CD4-positive, CD25-positive, alpha-beta regulatory T cell (primary cell): ENCODE results near the gene DAAM2. TPM values are rescaled to one million over a fixed set of nuclear protein-coding genes. Genes with fewer than 3 reads are reported as not detected.

Experiments used
- ATAC-seq, 2 donors: fragments of 150-1000 bp; cut with Tn5 transposase; one replicate each; pipeline ENCODE4 v1.10.0; 2021; ENCODE audit warnings: low read depth in 2 of 2, moderate number of reproducible peaks in 2 of 2, moderate library complexity in 1 of 2
- DNase-seq, 3 donors: peaks; one replicate each; pipeline versions ENCODE4 v3.0.0 to v3.0.0-alpha.2; 2012 to 2022; ENCODE audit warnings: mixed read lengths in 1 of 3
- H3K27ac ChIP-seq: one replicate; pipeline ENCODE4 v1.7.0; 2013; ENCODE audit warnings: mild to moderate bottlenecking, low read length; ENCODE audit not compliant: insufficient read depth, poor library complexity, severe bottlenecking
- H3K27me3 ChIP-seq: one replicate; pipeline ENCODE4 v1.7.0; 2013; ENCODE audit warnings: low read length; ENCODE audit not compliant: control insufficient read depth, insufficient read depth
- H3K36me3 ChIP-seq: one replicate; pipeline ENCODE4 v1.7.0; 2013; ENCODE audit warnings: mild to moderate bottlenecking, low read length, moderate library complexity; ENCODE audit not compliant: control insufficient read depth, insufficient read depth
- H3K4me1 ChIP-seq: 2 replicates; pipeline ENCODE4 v1.7.0; 2013; ENCODE audit warnings: mild to moderate bottlenecking, low read length; ENCODE audit not compliant: insufficient read depth, control insufficient read depth, poor library complexity, severe bottlenecking
- H3K4me3 ChIP-seq: one replicate; pipeline ENCODE4 v1.7.0; 2013; ENCODE audit warnings: low read depth, mild to moderate bottlenecking, low read length, moderate library complexity
- H3K9me3 ChIP-seq, 2 experiments: 1 replicate in 1 of 2; 2 replicates in 1 of 2; pipeline ENCODE4 v1.7.0; 2013; ENCODE audit warnings: low read length in 2 of 2, mild to moderate bottlenecking in 1 of 2, moderate library complexity in 1 of 2; ENCODE audit not compliant: control insufficient read depth in 2 of 2
- H3K27ac Mint-ChIP-seq, 3 donors: one replicate each; pipeline ENCODE4 v1.8.0; 2020 to 2022; ENCODE audit warnings: mild to moderate bottlenecking in 3 of 3, mixed read lengths in 3 of 3, moderate library complexity in 2 of 3
- H3K27me3 Mint-ChIP-seq: one replicate; pipeline ENCODE4 v1.8.0; 2022; ENCODE audit warnings: mild to moderate bottlenecking, mixed read lengths
- H3K36me3 Mint-ChIP-seq: one replicate; pipeline ENCODE4 v1.8.0; 2020; ENCODE audit warnings: mixed read lengths
- H3K4me1 Mint-ChIP-seq, 4 donors: one replicate each; pipeline ENCODE4 v1.8.0; 2020 to 2022; ENCODE audit warnings: mixed read lengths in 4 of 4, mild to moderate bottlenecking in 1 of 4
- H3K4me3 Mint-ChIP-seq, 4 donors: one replicate each; pipeline ENCODE4 v1.8.0; 2020 to 2022; ENCODE audit warnings: mild to moderate bottlenecking in 4 of 4, mixed read lengths in 4 of 4, moderate library complexity in 3 of 4
- H3K9me3 Mint-ChIP-seq, 7 donors: one replicate each; pipeline ENCODE4 v1.8.0; 2020 to 2022; ENCODE audit warnings: mixed read lengths in 7 of 7, mild to moderate bottlenecking in 3 of 7, moderate library complexity in 2 of 7
- polyA plus RNA-seq, 4 donors: library from polyadenylated mRNA; unstranded; fragments of 300-500 nt; fragmentation: Illumina TruSeq; gene quantifications; one replicate each; pipeline ENCODE4 v1.2.3, GENCODE V29; 2021
- total RNA-seq: library from RNA; stranded (reverse); gene quantifications from one replicate; pipeline ENCODE4 v1.2.3, GENCODE V29; 2022

The DAAM2 gene
- total and polyA plus RNA-seq, 5 donors from 2014 or later, result not detected

GRCh38 chr6:39917981-39918380, 125.8 kb downstream of the DAAM2 start:
- Histone ChIP-seq H3K36me3 (no peaks in the 10 kb centered on the region), H3K27me3 (no peaks in the 10 kb centered on the region), H3K27ac (no peak overlapping the region), H3K4me3 (no peak overlapping the region), H3K9me3 (no peaks in the 10 kb centered on the region), H3K4me1 (no peaks in the 10 kb centered on the region)
- Mint-ChIP-seq H3K27me3 (no peaks in the 10 kb centered on the region), H3K27ac (no peak overlapping the region), H3K9me3 (peaks cover 0 to 6% (median 0%) of the 10 kb centered on the region in 7 donors), H3K4me3 (no peak overlapping the region), H3K4me1 (no peaks in the 10 kb centered on the region), H3K36me3 (no peaks in the 10 kb centered on the region)
- no peak for ATAC-seq
- no peak for DNase-seq

GRCh38 chr6:39918831-39919230, 126.7 kb downstream of the DAAM2 start:
- no peaks in the 10 kb centered on the region for H3K4me1 ChIP-seq
- H3K27ac Mint-ChIP-seq, result no peak overlapping the region
- peaks cover 0 to 6% (median 0%) of the 10 kb centered on the region in 7 donors for H3K9me3 Mint-ChIP-seq
- H3K36me3 ChIP-seq, result no peaks in the 10 kb centered on the region
- no peaks in the 10 kb centered on the region for H3K9me3 ChIP-seq
- H3K4me3 Mint-ChIP-seq, result no peak overlapping the region
- H3K4me3 ChIP-seq, result no peak overlapping the region
- ATAC-seq, result no peak
- H3K4me1 Mint-ChIP-seq, result no peaks in the 10 kb centered on the region
- no peaks in the 10 kb centered on the region for H3K36me3 Mint-ChIP-seq
- no peaks in the 10 kb centered on the region for H3K27me3 Mint-ChIP-seq
- no peak for DNase-seq
- H3K27me3 ChIP-seq, result no peaks in the 10 kb centered on the region
- H3K27ac ChIP-seq, result no peak overlapping the region

GRCh38 chr6:39920157-39920556, 128.0 kb downstream of the DAAM2 start:
- no peak for DNase-seq
- H3K27me3 Mint-ChIP-seq, result no peaks in the 10 kb centered on the region
- no peaks in the 10 kb centered on the region for H3K36me3 Mint-ChIP-seq
- H3K36me3 ChIP-seq, result no peaks in the 10 kb centered on the region
- no peak overlapping the region for H3K4me3 ChIP-seq
- no peak overlapping the region for H3K27ac Mint-ChIP-seq
- H3K4me3 Mint-ChIP-seq, result no peak overlapping the region
- no peaks in the 10 kb centered on the region for H3K27me3 ChIP-seq
- H3K9me3 ChIP-seq, result no peaks in the 10 kb centered on the region
- no peaks in the 10 kb centered on the region for H3K4me1 Mint-ChIP-seq
- H3K4me1 ChIP-seq, result no peaks in the 10 kb centered on the region
- H3K27ac ChIP-seq, result no peak overlapping the region
- no peak for ATAC-seq
- peaks cover 0 to 6% (median 0%) of the 10 kb centered on the region in 7 donors for H3K9me3 Mint-ChIP-seq

GRCh38 chr6:39922821-39923220, 130.6 kb downstream of the DAAM2 start:
- H3K4me1 Mint-ChIP-seq, result peaks cover 0 to 4% (median 2%) of the 10 kb centered on the region in 4 donors
- H3K27me3 ChIP-seq, result no peaks in the 10 kb centered on the region
- ATAC-seq, result no peak
- no peak overlapping the region for H3K27ac ChIP-seq
- H3K9me3 ChIP-seq, result peaks cover 0 to 5% of the 10 kb centered on the region in 2 experiments
- H3K4me3 ChIP-seq, result no peak overlapping the region
- no peaks in the 10 kb centered on the region for H3K36me3 Mint-ChIP-seq
- no peaks in the 10 kb centered on the region for H3K36me3 ChIP-seq
- H3K4me3 Mint-ChIP-seq, result no peak overlapping the region
- H3K27ac Mint-ChIP-seq, result no peak overlapping the region
- no peak for DNase-seq
- H3K4me1 ChIP-seq, result no peaks in the 10 kb centered on the region
- no peaks in the 10 kb centered on the region for H3K27me3 Mint-ChIP-seq
- H3K9me3 Mint-ChIP-seq, result peaks cover 0 to 6% (median 1%) of the 10 kb centered on the region in 7 donors

DNA sequence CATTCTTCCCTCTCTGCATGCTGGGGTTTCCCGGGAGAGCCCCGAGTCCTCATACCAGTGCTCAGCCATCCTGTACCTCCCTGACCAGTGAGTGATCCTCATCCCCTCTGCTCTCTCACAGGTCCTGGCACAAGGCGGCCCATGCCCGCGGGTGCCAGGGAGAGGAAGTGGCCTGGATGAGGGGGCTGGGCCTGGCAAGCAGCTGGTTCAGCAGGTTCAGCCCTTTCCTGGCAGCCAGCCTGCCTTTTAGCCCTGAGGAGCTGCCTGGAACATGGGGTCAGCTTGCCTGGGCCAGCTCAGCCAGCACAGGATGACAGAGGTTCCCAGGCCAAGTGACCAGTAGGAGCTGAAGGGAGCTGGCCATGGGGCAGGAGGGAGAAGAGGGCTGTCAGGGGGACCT, 131.2 kb downstream of the DAAM2 start:
- no peak overlapping the region for H3K4me3 Mint-ChIP-seq
- Histone ChIP-seq H3K4me1 (no peaks in the 10 kb centered on the region), H3K36me3 (no peaks in the 10 kb centered on the region), H3K9me3 (peaks cover 0 to 5% of the 10 kb centered on the region in 2 experiments), H3K4me3 (no peak overlapping the region), H3K27me3 (no peaks in the 10 kb centered on the region), H3K27ac (no peak overlapping the region)
- ATAC-seq, result no peak
- DNase-seq, result no peak
- no peak overlapping the region for H3K27ac Mint-ChIP-seq
- no peaks in the 10 kb centered on the region for H3K27me3 Mint-ChIP-seq
- peaks cover 0 to 4% (median 2%) of the 10 kb centered on the region in 4 donors for H3K4me1 Mint-ChIP-seq
- peaks cover 0 to 6% (median 1%) of the 10 kb centered on the region in 7 donors for H3K9me3 Mint-ChIP-seq
- H3K36me3 Mint-ChIP-seq, result no peaks in the 10 kb centered on the region

DNA sequence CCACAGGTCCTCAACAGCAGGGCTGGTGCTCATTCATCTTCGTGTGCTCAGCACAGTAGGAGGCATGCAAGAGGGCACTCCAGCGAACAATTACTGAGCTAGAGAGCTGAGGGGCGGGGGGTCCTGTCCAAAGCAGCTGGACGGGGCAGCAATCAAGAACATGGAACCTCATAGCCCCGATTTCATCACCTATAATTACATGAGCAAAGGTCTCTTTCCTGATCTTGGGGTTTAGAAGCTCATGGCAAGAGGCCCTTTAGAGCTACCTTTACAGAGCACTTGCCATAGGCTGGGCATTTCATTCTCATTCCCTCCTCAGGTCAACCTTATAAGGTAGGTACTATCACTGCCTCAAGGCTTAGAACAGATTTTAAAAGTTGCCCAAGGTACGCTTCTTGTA, 131.7 kb downstream of the DAAM2 start:
- Mint-ChIP-seq H3K4me1 (peaks cover 0 to 4% (median 2%) of the 10 kb centered on the region in 4 donors), H3K9me3 (peaks cover 0 to 6% (median 1%) of the 10 kb centered on the region in 7 donors), H3K36me3 (no peaks in the 10 kb centered on the region), H3K27ac (no peak overlapping the region), H3K27me3 (no peaks in the 10 kb centered on the region), H3K4me3 (no peak overlapping the region)
- Histone ChIP-seq H3K36me3 (no peaks in the 10 kb centered on the region), H3K27ac (no peak overlapping the region), H3K4me3 (no peak overlapping the region), H3K9me3 (peaks cover 0 to 5% of the 10 kb centered on the region in 2 experiments), H3K4me1 (no peaks in the 10 kb centered on the region), H3K27me3 (no peaks in the 10 kb centered on the region)
- DNase-seq (no peak), ATAC-seq (no peak)

GRCh38 chr6:39924283-39924682, 132.1 kb downstream of the DAAM2 start:
- Histone ChIP-seq H3K27ac (no peak overlapping the region), H3K36me3 (no peaks in the 10 kb centered on the region), H3K4me3 (no peak overlapping the region), H3K27me3 (no peaks in the 10 kb centered on the region), H3K9me3 (peaks cover 0 to 5% of the 10 kb centered on the region in 2 experiments), H3K4me1 (no peaks in the 10 kb centered on the region)
- H3K27ac Mint-ChIP-seq, result no peak overlapping the region
- peaks cover 0 to 6% (median 3%) of the 10 kb centered on the region in 7 donors for H3K9me3 Mint-ChIP-seq
- H3K27me3 Mint-ChIP-seq, result no peaks in the 10 kb centered on the region
- H3K36me3 Mint-ChIP-seq, result no peaks in the 10 kb centered on the region
- DNase-seq (no peak), ATAC-seq (no peak)
- peaks cover 0 to 4% (median 2%) of the 10 kb centered on the region in 4 donors for H3K4me1 Mint-ChIP-seq
- H3K4me3 Mint-ChIP-seq, result no peak overlapping the region

DNA sequence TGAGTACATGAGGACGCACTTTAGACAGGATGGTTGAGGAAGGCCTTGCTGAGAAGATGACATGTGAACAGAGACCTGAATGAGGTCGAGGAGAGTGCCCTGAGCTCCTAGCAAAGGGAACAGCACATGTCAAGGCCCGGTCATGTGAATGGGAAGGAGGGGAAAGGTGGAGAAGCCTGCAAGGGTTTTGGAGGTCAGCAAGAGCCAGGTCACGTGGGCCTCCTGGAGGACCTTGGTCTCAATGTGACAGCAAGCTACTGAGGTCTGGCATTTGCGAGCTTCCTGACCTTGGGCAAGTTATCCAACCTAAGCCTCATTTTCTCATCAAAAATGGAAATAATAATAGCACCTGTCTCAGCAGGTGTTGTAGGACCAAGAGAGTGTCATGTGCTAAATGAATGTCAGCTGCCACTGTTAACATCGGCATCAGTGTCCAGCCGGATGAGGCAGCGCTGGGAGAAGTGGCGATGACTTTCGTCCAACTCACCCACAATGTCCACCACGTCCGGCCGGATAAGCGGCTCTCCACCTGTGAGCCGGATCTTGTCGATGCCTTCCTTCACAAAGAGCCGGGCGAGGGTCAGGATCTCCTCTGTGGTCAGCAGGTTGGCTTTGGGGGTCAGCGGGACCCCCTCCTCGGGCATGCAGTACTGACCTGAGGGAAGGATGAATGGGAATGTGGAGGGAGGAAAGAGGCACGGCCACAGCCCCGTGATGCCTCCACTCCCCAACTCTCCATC, 133.2 kb downstream of the DAAM2 start:
- Histone ChIP-seq H3K27ac (no peak overlapping the region), H3K36me3 (no peaks in the 10 kb centered on the region), H3K27me3 (no peaks in the 10 kb centered on the region), H3K4me1 (no peaks in the 10 kb centered on the region), H3K4me3 (no peak overlapping the region), H3K9me3 (peaks cover 0 to 5% of the 10 kb centered on the region in 2 experiments)
- no peaks in the 10 kb centered on the region for H3K36me3 Mint-ChIP-seq
- DNase-seq (no peak), ATAC-seq (no peak)
- H3K4me1 Mint-ChIP-seq, result peaks cover 0 to 4% (median 2%) of the 10 kb centered on the region in 4 donors
- no peak overlapping the region for H3K27ac Mint-ChIP-seq
- no peak overlapping the region for H3K4me3 Mint-ChIP-seq
- peaks cover 0 to 5% (median 2%) of the 10 kb centered on the region in 7 donors for H3K9me3 Mint-ChIP-seq
- no peaks in the 10 kb centered on the region for H3K27me3 Mint-ChIP-seq
